NCI-H524 treated with DMSO at 0.1 percent for 48 hours (cell line): ENCODE data around the gene NDUFS7.

ENCODE experiments used
- DNase-seq: peaks from one replicate; lab custom pipeline; 2025; lab: John Stamatoyannopoulos, UW

The NDUFS7 gene

GRCh38 chr19:1365319-1366269 lies 18.1 kb upstream of the NDUFS7 start:
- DNase-seq, result no peak

- no peak for DNase-seq
Measured at GRCh38 chr19:1366296-1366695, 17.4 kb upstream of the NDUFS7 start.

GRCh38 chr19:1366899-1367870 lies 16.5 kb upstream of the NDUFS7 start:
- no peak for DNase-seq

GRCh38 chr19:1369214-1369805 lies 14.4 kb upstream of the NDUFS7 start:
- no peak for DNase-seq

GRCh38 chr19:1370579-1371361 lies 12.9 kb upstream of the NDUFS7 start:
- DNase-seq, result no peak

GRCh38 chr19:1373042-1373533 lies 10.6 kb upstream of the NDUFS7 start:
- DNase-seq, result no peak

- no peak for DNase-seq
Measured at GRCh38 chr19:1373534-1374249, 10.0 kb upstream of the NDUFS7 start.

GRCh38 chr19:1374250-1374577 lies 9.5 kb upstream of the NDUFS7 start:
- no peak for DNase-seq

- DNase-seq, result no peak
Measured at GRCh38 chr19:1376415-1376805, 7.3 kb upstream of the NDUFS7 start.

- no peak for DNase-seq
Measured at GRCh38 chr19:1377176-1377964, 6.3 kb upstream of the NDUFS7 start.

- no peak for DNase-seq
Measured at GRCh38 chr19:1377965-1378785, 5.5 kb upstream of the NDUFS7 start.

GRCh38 chr19:1379126-1379905 lies 4.4 kb upstream of the NDUFS7 start:
- DNase-seq, result no peak

GRCh38 chr19:1379961-1380489 lies 3.7 kb upstream of the NDUFS7 start:
- no peak for DNase-seq

GRCh38 chr19:1382250-1382649 lies 1.5 kb upstream of the NDUFS7 start:
- no peak for DNase-seq

GRCh38 chr19:1383017-1383311 lies 743 bp upstream of the NDUFS7 start:
- DNase-seq, result no peak

GRCh38 chr19:1384085-1384462 lies 367 bp downstream of the NDUFS7 start:
- no peak for DNase-seq

GRCh38 chr19:1384478-1385110 lies 887 bp downstream of the NDUFS7 start:
- no peak for DNase-seq

- DNase-seq, result no peak
Measured at GRCh38 chr19:1385816-1386215, 2.1 kb downstream of the NDUFS7 start.
